HEK293 (cell line): ENCODE measurements around the gene FAM98C.

ENCODE experiments used
- CTCF ChIA-PET: fragments of 350-600 bp; formaldehyde crosslinking; extraction: SDS; loops from one replicate; lab custom pipeline; 2021; ENCODE audit warnings: antibody characterized with exemption; lab: Yijun Ruan, JAX
- POLR2A ChIA-PET: fragments of 300-600 bp; formaldehyde crosslinking; extraction: SDS; loops from one replicate; lab custom pipeline; 2020; ENCODE audit warnings: antibody characterized with exemption, inconsistent platforms; lab: Yijun Ruan, JAX
- H3K27ac ChIP-seq: fragments of 200-500 bp; sonication (Bioruptor generic); 2 replicates; pipeline ENCODE4 v1.5.1; 2014; ENCODE audit warnings: low read depth, low read length, control low read depth, inconsistent platforms; ENCODE audit errors: extremely low read depth
- H3K36me3 ChIP-seq, 2 experiments: fragments of 200-500 bp in 1 of 2; sonication (Bioruptor generic) in 1 of 2; 1 replicate in 1 of 2; 2 replicates in 1 of 2; pipeline ENCODE4 v1.5.1; 2014 to 2017; ENCODE audit warnings: inconsistent platforms in 2 of 2, low read length in 2 of 2; ENCODE audit not compliant: control insufficient read depth in 2 of 2, insufficient read depth in 1 of 2
- H3K4me1 ChIP-seq: fragments of 200-500 bp; sonication (Bioruptor generic); 2 replicates; pipeline ENCODE4 v1.5.1; 2014; ENCODE audit warnings: mild to moderate bottlenecking, low read length, inconsistent platforms; ENCODE audit not compliant: control insufficient read depth, insufficient read depth
- H3K4me3 ChIP-seq: 2 replicates; pipeline ENCODE4 v1.5.1; 2011; ENCODE audit warnings: low read depth, mild to moderate bottlenecking, control low read depth, low read length, moderate library complexity
- H3K9me3 ChIP-seq: fragments of 200-500 bp; sonication (Bioruptor generic); 2 replicates; pipeline ENCODE4 v1.5.1; 2014; ENCODE audit warnings: low read depth, low read length, inconsistent platforms; ENCODE audit not compliant: control insufficient read depth, insufficient read depth
- GFI1B ChIP-seq: fragments of 450-650 bp; formaldehyde crosslinking; IDR thresholded peaks from 2 replicates; pipeline ENCODE4 v1.5.1; 2016; ENCODE audit warnings: missing biosample characterization, missing genetic modification characterization
- GLIS1 ChIP-seq: fragments of 450-650 bp; formaldehyde crosslinking; IDR thresholded peaks from 2 replicates; pipeline ENCODE4 v1.5.1; 2016; ENCODE audit warnings: missing biosample characterization, missing genetic modification characterization
- HOXA7 ChIP-seq: sonication (generic); formaldehyde crosslinking; IDR thresholded peaks from 2 replicates; pipeline ENCODE4 v1.8.1; 2022; ENCODE audit warnings: missing genetic modification reagents, borderline replicate concordance
- HOXD13 ChIP-seq: sonication (generic); formaldehyde crosslinking; IDR thresholded peaks from 2 replicates; pipeline ENCODE4 v1.8.0; 2022; ENCODE audit warnings: missing genetic modification reagents, borderline replicate concordance
- IKZF3 ChIP-seq: fragments of 450-650 bp; IDR thresholded peaks from 2 replicates; pipeline ENCODE4 v1.5.0; 2018; ENCODE audit warnings: missing biosample characterization, mild to moderate bottlenecking, missing genetic modification characterization, moderate library complexity
- KLF7 ChIP-seq: fragments of 450-650 bp; formaldehyde crosslinking; IDR thresholded peaks from 2 replicates; pipeline ENCODE4 v1.5.1; 2016; ENCODE audit warnings: missing biosample characterization, missing genetic modification characterization, borderline replicate concordance
- PRDM1 ChIP-seq: fragments of 450-650 bp; formaldehyde crosslinking; IDR thresholded peaks from 2 replicates; pipeline ENCODE4; 2016; ENCODE audit warnings: missing biosample characterization, missing genetic modification characterization
- RBAK ChIP-seq: fragments of 450-650 bp; formaldehyde crosslinking; IDR thresholded peaks from 2 replicates; pipeline ENCODE4 v1.5.1; 2016; ENCODE audit warnings: missing biosample characterization, missing genetic modification characterization
- SCRT2 ChIP-seq: fragments of 450-650 bp; formaldehyde crosslinking; IDR thresholded peaks from 2 replicates; pipeline ENCODE4 v1.5.1; 2016; ENCODE audit warnings: missing biosample characterization, missing genetic modification characterization
- SETDB1 ChIP-seq: IDR thresholded peaks from one replicate; pipeline ENCODE4 v1.6.1; 2017; ENCODE audit warnings: mild to moderate bottlenecking, low read length, moderate library complexity, mixed read lengths; ENCODE audit not compliant: insufficient read length
- TRIM28 ChIP-seq: IDR thresholded peaks from 2 replicates; pipeline ENCODE4 v1.6.1; 2011; ENCODE audit warnings: low read length, control low read depth, borderline replicate concordance
- YY1 ChIP-seq: fragments of 450-650 bp; formaldehyde crosslinking; IDR thresholded peaks from 2 replicates; pipeline ENCODE4 v1.5.1; 2018; ENCODE audit warnings: missing biosample characterization, missing genetic modification characterization
- ZBTB48 ChIP-seq: fragments of 450-650 bp; formaldehyde crosslinking; IDR thresholded peaks from 2 replicates; pipeline ENCODE4 v1.5.1; 2016; ENCODE audit warnings: missing biosample characterization, missing genetic modification characterization
- ZFP3 ChIP-seq: fragments of 450-650 bp; formaldehyde crosslinking; IDR thresholded peaks from 2 replicates; pipeline ENCODE4 v1.5.1; 2016; ENCODE audit warnings: low read depth, missing biosample characterization, missing genetic modification characterization
- ZFP69B ChIP-seq: fragments of 450-650 bp; formaldehyde crosslinking; IDR thresholded peaks from 2 replicates; pipeline ENCODE4 v1.5.1; 2016; ENCODE audit warnings: missing biosample characterization, missing genetic modification characterization
- ZNF133 ChIP-seq: fragments of 450-650 bp; formaldehyde crosslinking; IDR thresholded peaks from 2 replicates; pipeline ENCODE4 v1.5.1; 2016; ENCODE audit warnings: missing biosample characterization, missing genetic modification characterization
- ZNF146 ChIP-seq: fragments of 450-650 bp; formaldehyde crosslinking; IDR thresholded peaks from 2 replicates; pipeline ENCODE4 v1.5.1; 2016; ENCODE audit warnings: missing biosample characterization, missing genetic modification characterization
- ZNF202 ChIP-seq: fragments of 450-650 bp; formaldehyde crosslinking; IDR thresholded peaks from 2 replicates; pipeline ENCODE4 v1.5.1; 2016; ENCODE audit warnings: missing biosample characterization, missing genetic modification characterization, borderline replicate concordance
- ZNF221 ChIP-seq: fragments of 450-650 bp; formaldehyde crosslinking; IDR thresholded peaks from 2 replicates; pipeline ENCODE4 v1.5.1; 2017; ENCODE audit warnings: missing biosample characterization, missing genetic modification characterization, borderline replicate concordance
- ZNF23 ChIP-seq: fragments of 450-650 bp; formaldehyde crosslinking; IDR thresholded peaks from 2 replicates; pipeline ENCODE4 v1.5.1; 2016; ENCODE audit warnings: missing biosample characterization, missing genetic modification characterization, borderline replicate concordance
- ZNF24 ChIP-seq: fragments of 450-650 bp; formaldehyde crosslinking; IDR thresholded peaks from 2 replicates; pipeline ENCODE4 v1.5.1; 2016; ENCODE audit warnings: missing biosample characterization, missing genetic modification characterization
- ZNF274 ChIP-seq, 2 experiments: fragments of 200-500 bp in 1 of 2; fragments of 450-650 bp in 1 of 2; sonication (Bioruptor generic) in 1 of 2; formaldehyde crosslinking in 1 of 2; IDR thresholded peaks; 2 replicates each; pipeline versions ENCODE4 v1.5.1 to v1.6.1; 2014 to 2016; ENCODE audit warnings: borderline replicate concordance in 1 of 2, inconsistent platforms in 1 of 2, low read length in 1 of 2, missing biosample characterization in 1 of 2, missing genetic modification characterization in 1 of 2
- ZNF366 ChIP-seq: fragments of 450-650 bp; formaldehyde crosslinking; conservative IDR thresholded peaks from 2 replicates; pipeline ENCODE4 v1.5.1; 2016; ENCODE audit warnings: missing biosample characterization, missing genetic modification characterization
- ZNF391 ChIP-seq: fragments of 450-650 bp; formaldehyde crosslinking; IDR thresholded peaks from 2 replicates; pipeline ENCODE4 v1.5.1; 2016; ENCODE audit warnings: low read depth, missing biosample characterization, missing genetic modification characterization, borderline replicate concordance
- ZNF423 ChIP-seq: fragments of 450-650 bp; formaldehyde crosslinking; IDR thresholded peaks from 2 replicates; pipeline ENCODE4 v1.5.1; 2016; ENCODE audit warnings: missing biosample characterization, missing genetic modification characterization
- ZNF514 ChIP-seq: fragments of 450-650 bp; formaldehyde crosslinking; IDR thresholded peaks from 2 replicates; pipeline ENCODE4 v1.5.1; 2016; ENCODE audit warnings: missing biosample characterization, missing genetic modification characterization
- ZNF600 ChIP-seq: fragments of 450-650 bp; formaldehyde crosslinking; IDR thresholded peaks from 2 replicates; pipeline ENCODE4 v1.5.1; 2016; ENCODE audit warnings: missing biosample characterization, missing genetic modification characterization
- ZNF623 ChIP-seq: fragments of 450-650 bp; formaldehyde crosslinking; IDR thresholded peaks from 2 replicates; pipeline ENCODE4 v1.5.1; 2016; ENCODE audit warnings: missing biosample characterization, missing genetic modification characterization
- ZNF629 ChIP-seq: fragments of 450-650 bp; formaldehyde crosslinking; IDR thresholded peaks from 2 replicates; pipeline ENCODE4 v1.5.1; 2017; ENCODE audit warnings: missing biosample characterization, missing genetic modification characterization
- ZNF701 ChIP-seq: fragments of 450-650 bp; formaldehyde crosslinking; IDR thresholded peaks from 2 replicates; pipeline ENCODE4 v1.5.1; 2016; ENCODE audit warnings: missing biosample characterization, missing genetic modification characterization
- ZNF837 ChIP-seq: fragments of 450-650 bp; formaldehyde crosslinking; IDR thresholded peaks from 2 replicates; pipeline ENCODE4 v1.5.1; 2016; ENCODE audit warnings: missing biosample characterization, missing genetic modification characterization
- TF ChIP-seq, protein P1 (sequence below): fragments of 450-650 bp; formaldehyde crosslinking; IDR thresholded peaks from 2 replicates; pipeline ENCODE4 v1.5.1; 2016; ENCODE audit warnings: missing biosample characterization, missing genetic modification characterization
- TF ChIP-seq, protein P2 (sequence below): fragments of 450-650 bp; formaldehyde crosslinking; IDR thresholded peaks from 2 replicates; pipeline ENCODE4 v1.5.1; 2016; ENCODE audit warnings: missing biosample characterization, missing genetic modification characterization
- TF ChIP-seq, protein P3 (sequence below): fragments of 450-650 bp; formaldehyde crosslinking; IDR thresholded peaks from 2 replicates; pipeline ENCODE4 v1.5.1; 2016; ENCODE audit warnings: missing biosample characterization, missing genetic modification characterization

FAM98C gene

DNA sequence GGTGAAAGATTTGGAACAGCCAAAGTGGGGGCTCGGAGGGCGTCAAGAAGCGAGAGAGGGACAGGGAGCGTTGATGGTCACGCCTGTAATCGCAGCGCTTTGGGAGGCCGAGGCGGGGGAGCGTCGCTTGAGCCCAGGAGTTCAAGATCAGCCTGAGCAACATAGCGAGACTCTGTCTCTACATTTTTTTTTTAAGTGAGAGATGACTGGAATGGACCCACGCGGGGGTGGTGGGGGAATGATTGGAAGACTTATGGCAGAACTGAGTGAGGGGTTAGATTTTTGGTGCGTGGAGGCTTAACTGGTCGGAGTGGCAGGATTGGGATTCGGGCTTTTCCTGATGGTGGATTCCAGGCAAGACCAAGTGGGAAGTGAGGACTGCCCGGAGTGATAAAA, 27.8 kb upstream of the FAM98C start (continued):
- TF ChIP-seq, protein P1, sequence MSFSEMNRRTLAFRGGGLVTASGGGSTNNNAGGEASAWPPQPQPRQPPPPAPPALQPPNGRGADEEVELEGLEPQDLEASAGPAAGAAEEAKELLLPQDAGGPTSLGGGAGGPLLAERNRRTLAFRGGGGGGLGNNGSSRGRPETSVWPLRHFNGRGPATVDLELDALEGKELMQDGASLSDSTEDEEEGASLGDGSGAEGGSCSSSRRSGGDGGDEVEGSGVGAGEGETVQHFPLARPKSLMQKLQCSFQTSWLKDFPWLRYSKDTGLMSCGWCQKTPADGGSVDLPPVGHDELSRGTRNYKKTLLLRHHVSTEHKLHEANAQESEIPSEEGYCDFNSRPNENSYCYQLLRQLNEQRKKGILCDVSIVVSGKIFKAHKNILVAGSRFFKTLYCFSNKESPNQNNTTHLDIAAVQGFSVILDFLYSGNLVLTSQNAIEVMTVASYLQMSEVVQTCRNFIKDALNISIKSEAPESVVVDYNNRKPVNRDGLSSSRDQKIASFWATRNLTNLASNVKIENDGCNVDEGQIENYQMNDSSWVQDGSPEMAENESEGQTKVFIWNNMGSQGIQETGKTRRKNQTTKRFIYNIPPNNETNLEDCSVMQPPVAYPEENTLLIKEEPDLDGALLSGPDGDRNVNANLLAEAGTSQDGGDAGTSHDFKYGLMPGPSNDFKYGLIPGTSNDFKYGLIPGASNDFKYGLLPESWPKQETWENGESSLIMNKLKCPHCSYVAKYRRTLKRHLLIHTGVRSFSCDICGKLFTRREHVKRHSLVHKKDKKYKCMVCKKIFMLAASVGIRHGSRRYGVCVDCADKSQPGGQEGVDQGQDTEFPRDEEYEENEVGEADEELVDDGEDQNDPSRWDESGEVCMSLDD (tag by site-specific recombination) = 0 out of 2 replicates have a peak, but pooled peaks have one; percentile 36
- TF ChIP-seq ZNF366 (tag by site-specific recombination) = no peak; the same call in 1 of the 2 replicates
- no peak for TF ChIP-seq ZNF274 (IDR thresholded peaks at IDR 0.05; ENCODE audit: low read length)
- 0 out of 2 replicates have a peak, but pooled peaks have one; percentile 26 for TF ChIP-seq ZNF274 (tag by site-specific recombination; IDR thresholded peaks at IDR 0.05; ENCODE audit: borderline replicate concordance)
- TF ChIP-seq PRDM1 (tag by site-specific recombination) = no peak
- TF ChIP-seq, protein P2, sequence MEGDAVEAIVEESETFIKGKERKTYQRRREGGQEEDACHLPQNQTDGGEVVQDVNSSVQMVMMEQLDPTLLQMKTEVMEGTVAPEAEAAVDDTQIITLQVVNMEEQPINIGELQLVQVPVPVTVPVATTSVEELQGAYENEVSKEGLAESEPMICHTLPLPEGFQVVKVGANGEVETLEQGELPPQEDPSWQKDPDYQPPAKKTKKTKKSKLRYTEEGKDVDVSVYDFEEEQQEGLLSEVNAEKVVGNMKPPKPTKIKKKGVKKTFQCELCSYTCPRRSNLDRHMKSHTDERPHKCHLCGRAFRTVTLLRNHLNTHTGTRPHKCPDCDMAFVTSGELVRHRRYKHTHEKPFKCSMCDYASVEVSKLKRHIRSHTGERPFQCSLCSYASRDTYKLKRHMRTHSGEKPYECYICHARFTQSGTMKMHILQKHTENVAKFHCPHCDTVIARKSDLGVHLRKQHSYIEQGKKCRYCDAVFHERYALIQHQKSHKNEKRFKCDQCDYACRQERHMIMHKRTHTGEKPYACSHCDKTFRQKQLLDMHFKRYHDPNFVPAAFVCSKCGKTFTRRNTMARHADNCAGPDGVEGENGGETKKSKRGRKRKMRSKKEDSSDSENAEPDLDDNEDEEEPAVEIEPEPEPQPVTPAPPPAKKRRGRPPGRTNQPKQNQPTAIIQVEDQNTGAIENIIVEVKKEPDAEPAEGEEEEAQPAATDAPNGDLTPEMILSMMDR = no peak
- TF ChIP-seq GLIS1 (tag by site-specific recombination) = peak; percentile 97
- 0 out of 2 replicates have a peak, but pooled peaks have one; percentile 0 for TF ChIP-seq HOXD13 (CRISPR knock-in tag)
- 0 out of 2 replicates have a peak, but pooled peaks have one; percentile 17 for TF ChIP-seq ZNF701
- no peak for TF ChIP-seq ZNF600 (tag by site-specific recombination)
- TF ChIP-seq ZNF391 = peak; percentile 47; the same call in 1 of the 2 replicates
- 0 out of 2 replicates have a peak, but pooled peaks have one; percentile 11 for TF ChIP-seq ZNF423
- no peak for TF ChIP-seq ZNF202 (tag by site-specific recombination)
- TF ChIP-seq YY1 (tag by site-specific recombination) = no peak
- no peak for TF ChIP-seq ZNF24 (tag by site-specific recombination)
- no peak for TF ChIP-seq ZNF23 (tag by site-specific recombination)
- TF ChIP-seq ZNF623 = 0 out of 2 replicates have a peak, but pooled peaks have one; percentile 1
- TF ChIP-seq ZNF133 = 0 out of 2 replicates have a peak, but pooled peaks have one; percentile 41
- TF ChIP-seq TRIM28 = no peak
- TF ChIP-seq KLF7 (tag by site-specific recombination) = peak; percentile 10; the same call in 1 of the 2 replicates
- TF ChIP-seq ZFP3 (tag by site-specific recombination) = no peak

DNA sequence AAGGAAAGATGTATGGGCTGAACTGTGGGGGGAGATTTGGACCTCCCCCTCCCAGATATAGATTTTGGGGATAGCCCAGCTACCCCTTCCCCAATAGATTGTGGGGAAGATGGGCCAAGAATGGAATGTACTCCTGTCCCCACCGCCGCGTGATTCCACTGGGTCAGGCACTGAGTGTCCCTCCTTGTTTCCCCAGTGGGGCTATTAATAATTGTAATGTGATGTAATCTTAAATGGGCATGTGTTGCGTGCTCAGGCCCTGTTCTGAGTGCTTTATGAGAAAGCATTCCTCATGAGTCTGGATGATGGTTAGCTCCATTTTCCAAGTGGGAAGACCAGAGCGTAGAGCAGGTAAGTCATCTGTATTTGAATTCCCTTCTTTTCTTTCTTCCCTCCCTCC, 27.1 kb upstream of the FAM98C start:
- POLR2A ChIA-PET = interaction anchor here (0.5 to 3.7 kb wide), 12 partner anchors 9 to 967 kb away, joined by 3 to 223 read pairs (median 4); partner anchors contain the start of genes EIF3K, GGN, SAMD4B and SPRED3
- Histone ChIP-seq H3K36me3 (peaks cover 40 to 49% of the 10 kb centered on the region in 2 experiments), H3K27ac (no peak overlapping the region; the same call in 1 of the 2 replicates), H3K4me1 (peaks cover 20% of the 10 kb centered on the region), H3K4me3 (peak overlapping the region; percentile 70), H3K9me3 (no peaks in the 10 kb centered on the region)
- CTCF ChIA-PET = interaction anchor here (0.5 to 4.0 kb wide), 13 partner anchors 9 to 473 kb away, joined by 3 to 37 read pairs (median 4); partner anchors contain the start of genes CATSPERG, FAM98C and PPP1R14A
- no peak for TF ChIP-seq HOXA7 (CRISPR knock-in tag)
- TF ChIP-seq ZNF629 (tag by site-specific recombination) = 0 out of 2 replicates have a peak, but pooled peaks have one; percentile 24
- TF ChIP-seq RBAK = 0 out of 2 replicates have a peak, but pooled peaks have one; percentile 3
- no peak for TF ChIP-seq ZNF514
- TF ChIP-seq, protein P3, sequence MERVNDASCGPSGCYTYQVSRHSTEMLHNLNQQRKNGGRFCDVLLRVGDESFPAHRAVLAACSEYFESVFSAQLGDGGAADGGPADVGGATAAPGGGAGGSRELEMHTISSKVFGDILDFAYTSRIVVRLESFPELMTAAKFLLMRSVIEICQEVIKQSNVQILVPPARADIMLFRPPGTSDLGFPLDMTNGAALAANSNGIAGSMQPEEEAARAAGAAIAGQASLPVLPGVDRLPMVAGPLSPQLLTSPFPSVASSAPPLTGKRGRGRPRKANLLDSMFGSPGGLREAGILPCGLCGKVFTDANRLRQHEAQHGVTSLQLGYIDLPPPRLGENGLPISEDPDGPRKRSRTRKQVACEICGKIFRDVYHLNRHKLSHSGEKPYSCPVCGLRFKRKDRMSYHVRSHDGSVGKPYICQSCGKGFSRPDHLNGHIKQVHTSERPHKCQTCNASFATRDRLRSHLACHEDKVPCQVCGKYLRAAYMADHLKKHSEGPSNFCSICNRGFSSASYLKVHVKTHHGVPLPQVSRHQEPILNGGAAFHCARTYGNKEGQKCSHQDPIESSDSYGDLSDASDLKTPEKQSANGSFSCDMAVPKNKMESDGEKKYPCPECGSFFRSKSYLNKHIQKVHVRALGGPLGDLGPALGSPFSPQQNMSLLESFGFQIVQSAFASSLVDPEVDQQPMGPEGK (tag by site-specific recombination) = peak; percentile 36
- TF ChIP-seq ZBTB48 = no peak
- no peak for TF ChIP-seq ZNF146 (tag by site-specific recombination)
- TF ChIP-seq ZNF221 (tag by site-specific recombination) = no peak
- no peak for TF ChIP-seq GFI1B (tag by site-specific recombination)
- no peak for TF ChIP-seq ZNF837 (tag by site-specific recombination)
- TF ChIP-seq ZFP69B (tag by site-specific recombination) = peak; percentile 99
- peak; percentile 18; the same call in 1 of the 2 replicates for TF ChIP-seq IKZF3
- TF ChIP-seq SETDB1 = no peak
- TF ChIP-seq SCRT2 (tag by site-specific recombination) = peak; percentile 63; the same call in 1 of the 2 replicates
